Prostate gland (tissue), 2 donors: ENCODE data around the gene NMNAT1.

Experiments
- CTCF ChIP-seq, 4 experiments: fragments of 200-600 bp in 2 of 4; fragments of 450-650 bp in 2 of 4; sonication (generic) in 2 of 4; IDR thresholded peaks; 1 replicate in 3 of 4; 2 replicates in 1 of 4; pipeline ENCODE4 v1.5.1; 2016 to 2019; ENCODE audit warnings: antibody characterized with exemption in 4 of 4, mild to moderate bottlenecking in 2 of 4, moderate library complexity in 2 of 4
- POLR2A ChIP-seq: fragments of 450-650 bp; IDR thresholded peaks from one replicate; pipeline ENCODE4 v1.6.1; 2016; ENCODE audit warnings: antibody characterized with exemption, mild to moderate bottlenecking
- POLR2AphosphoS5 ChIP-seq: sonication (generic); formaldehyde crosslinking; IDR thresholded peaks from one replicate; pipeline ENCODE4 v1.6.1; 2017; ENCODE audit warnings: antibody characterized with exemption

- TF ChIP-seq CTCF (IDR thresholded peaks at IDR 0.05) = no peak
- TF ChIP-seq POLR2A = no peak
- TF ChIP-seq POLR2AphosphoS5 = no peak
These were observed 41.0 kb downstream of the NMNAT1 start for GRCh38 chr1:9984253-9984652.
